Activated CD8-positive, alpha-beta T cell treated with anti-CD3 and anti-CD28 coated beads for 36 hours (primary cell): ENCODE results near the gene DGKB. TPM values are rescaled to one million over a fixed set of nuclear protein-coding genes. Genes with fewer than 3 reads are reported as not detected.

Experiments
- ATAC-seq: fragments of 200-7000 bp; cut with Tn5 transposase; one replicate; pipeline ENCODE4 v1.10.0; 2021; ENCODE audit warnings: mild to moderate bottlenecking, moderate library complexity
- CTCF ChIA-PET: fragments of 350-600 bp; sonication (Branson Sonifier 250); formaldehyde crosslinking; loops from one replicate; lab custom pipeline; 2021; ENCODE audit warnings: antibody characterized with exemption; lab: Charles Lee
- POLR2A ChIA-PET: fragments of 350-600 bp; sonication (Branson Sonifier 250); formaldehyde crosslinking; loops from one replicate; lab custom pipeline; 2021; ENCODE audit warnings: antibody characterized with exemption; lab: Charles Lee
- DNase-seq: peaks from one replicate; pipeline ENCODE4 v3.0.0-alpha.2; 2020
- H3K27ac Mint-ChIP-seq: one replicate; pipeline ENCODE4 v1.8.0; 2021; ENCODE audit warnings: mild to moderate bottlenecking, mixed read lengths
- H3K27me3 Mint-ChIP-seq: one replicate; pipeline ENCODE4 v1.8.0; 2021; ENCODE audit warnings: mixed read lengths
- H3K36me3 Mint-ChIP-seq: one replicate; pipeline ENCODE4 v1.8.0; 2021; ENCODE audit warnings: low read depth, mixed read lengths
- H3K4me1 Mint-ChIP-seq: one replicate; pipeline ENCODE4 v1.8.0; 2021; ENCODE audit warnings: low read depth, mixed read lengths
- H3K4me3 Mint-ChIP-seq: one replicate; pipeline ENCODE4 v1.8.0; 2021; ENCODE audit warnings: mild to moderate bottlenecking, moderate library complexity, mixed read lengths
- H3K9me3 Mint-ChIP-seq: one replicate; pipeline ENCODE4 v1.8.0; 2021; ENCODE audit warnings: mixed read lengths
- intact Hi-C: fragments of 100-400 bp; cut with micrococcal nuclease; formaldehyde crosslinking; loops from one replicate; pipeline ENCODE4 v1.10.0; 2022
- total RNA-seq, 2 experiments: library from RNA; stranded (reverse); gene quantifications; one replicate each; pipeline ENCODE4 v1.2.3, GENCODE V29; 2021
- TF ChIP-seq, protein P1 (sequence below): fragments of 200-600 bp; IDR thresholded peaks from one replicate; pipeline ENCODE4 v1.8.0; 2022; ENCODE audit warnings: antibody characterized with exemption, mild to moderate bottlenecking

DGKB gene
- total RNA-seq, 2 experiments from 2014 or later: not detected

GRCh38 chr7:14206121-14206520 is 696.4 kb downstream of the DGKB start:
- TF ChIP-seq, protein P1, sequence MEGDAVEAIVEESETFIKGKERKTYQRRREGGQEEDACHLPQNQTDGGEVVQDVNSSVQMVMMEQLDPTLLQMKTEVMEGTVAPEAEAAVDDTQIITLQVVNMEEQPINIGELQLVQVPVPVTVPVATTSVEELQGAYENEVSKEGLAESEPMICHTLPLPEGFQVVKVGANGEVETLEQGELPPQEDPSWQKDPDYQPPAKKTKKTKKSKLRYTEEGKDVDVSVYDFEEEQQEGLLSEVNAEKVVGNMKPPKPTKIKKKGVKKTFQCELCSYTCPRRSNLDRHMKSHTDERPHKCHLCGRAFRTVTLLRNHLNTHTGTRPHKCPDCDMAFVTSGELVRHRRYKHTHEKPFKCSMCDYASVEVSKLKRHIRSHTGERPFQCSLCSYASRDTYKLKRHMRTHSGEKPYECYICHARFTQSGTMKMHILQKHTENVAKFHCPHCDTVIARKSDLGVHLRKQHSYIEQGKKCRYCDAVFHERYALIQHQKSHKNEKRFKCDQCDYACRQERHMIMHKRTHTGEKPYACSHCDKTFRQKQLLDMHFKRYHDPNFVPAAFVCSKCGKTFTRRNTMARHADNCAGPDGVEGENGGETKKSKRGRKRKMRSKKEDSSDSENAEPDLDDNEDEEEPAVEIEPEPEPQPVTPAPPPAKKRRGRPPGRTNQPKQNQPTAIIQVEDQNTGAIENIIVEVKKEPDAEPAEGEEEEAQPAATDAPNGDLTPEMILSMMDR: no peak
- no peaks in the 10 kb centered on the region for H3K36me3 Mint-ChIP-seq
- ChIA-PET POLR2A (no interaction called here), CTCF (no interaction called here)
- no peak for DNase-seq
- H3K9me3 Mint-ChIP-seq: peaks cover 4% of the 10 kb centered on the region
- H3K4me1 Mint-ChIP-seq: no peaks in the 10 kb centered on the region
- no peak for ATAC-seq
- no peak overlapping the region for H3K27ac Mint-ChIP-seq
- H3K4me3 Mint-ChIP-seq: no peak overlapping the region
- intact Hi-C loops: no loop called here
- no peaks in the 10 kb centered on the region for H3K27me3 Mint-ChIP-seq

- POLR2A ChIA-PET: no interaction called here
- no peak overlapping the region for H3K4me3 Mint-ChIP-seq
- intact Hi-C loops: no loop called here
- H3K27ac Mint-ChIP-seq: no peak overlapping the region
- TF ChIP-seq, protein P1: no peak
- H3K27me3 Mint-ChIP-seq: no peaks in the 10 kb centered on the region
- ATAC-seq (no peak), DNase-seq (no peak)
- CTCF ChIA-PET: no interaction called here
- no peaks in the 10 kb centered on the region for H3K36me3 Mint-ChIP-seq
- H3K4me1 Mint-ChIP-seq: no peaks in the 10 kb centered on the region
- peaks cover 4% of the 10 kb centered on the region for H3K9me3 Mint-ChIP-seq
Observed at GRCh38 chr7:14201353-14201752, 701.2 kb downstream of the DGKB start.

- no peak for ATAC-seq
- no peaks in the 10 kb centered on the region for H3K27me3 Mint-ChIP-seq
- ChIA-PET POLR2A (no interaction called here), CTCF (no interaction called here)
- intact Hi-C loops: no loop called here
- H3K27ac Mint-ChIP-seq: no peak overlapping the region
- no peak overlapping the region for H3K4me3 Mint-ChIP-seq
- TF ChIP-seq, protein P1: no peak
- H3K36me3 Mint-ChIP-seq: no peaks in the 10 kb centered on the region
- DNase-seq: no peak
- H3K4me1 Mint-ChIP-seq: no peaks in the 10 kb centered on the region
- peaks cover 4% of the 10 kb centered on the region for H3K9me3 Mint-ChIP-seq
Observed at GRCh38 chr7:14199336-14199735, 703.2 kb downstream of the DGKB start.

DNA sequence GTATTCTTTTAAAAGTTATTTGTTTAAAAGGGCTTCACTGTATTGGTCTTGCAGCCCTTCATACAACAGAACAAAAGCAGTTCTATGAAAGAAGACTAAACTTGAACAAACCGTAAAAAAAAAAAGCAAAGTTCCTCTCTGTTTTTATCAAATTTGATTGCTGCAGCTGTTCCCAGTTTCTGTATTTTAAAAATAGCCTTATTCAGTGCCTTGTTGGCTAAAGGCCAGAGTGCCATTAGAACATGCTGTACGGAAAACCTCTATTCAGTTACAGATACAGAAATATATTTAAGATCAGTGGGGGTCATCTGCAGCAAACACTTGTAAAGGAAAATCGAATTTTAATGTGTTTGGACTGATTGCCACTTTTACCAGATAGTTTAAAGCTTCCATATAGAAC is 705.3 kb downstream of the DGKB start:
- Mint-ChIP-seq H3K27ac (no peak overlapping the region), H3K4me3 (no peak overlapping the region), H3K4me1 (no peaks in the 10 kb centered on the region), H3K9me3 (peaks cover 5% of the 10 kb centered on the region), H3K27me3 (no peaks in the 10 kb centered on the region), H3K36me3 (no peaks in the 10 kb centered on the region)
- DNase-seq (no peak), ATAC-seq (no peak)
- CTCF ChIA-PET: no interaction called here
- POLR2A ChIA-PET: no interaction called here
- TF ChIP-seq, protein P1: no peak
- intact Hi-C loops: no loop called here

DNA sequence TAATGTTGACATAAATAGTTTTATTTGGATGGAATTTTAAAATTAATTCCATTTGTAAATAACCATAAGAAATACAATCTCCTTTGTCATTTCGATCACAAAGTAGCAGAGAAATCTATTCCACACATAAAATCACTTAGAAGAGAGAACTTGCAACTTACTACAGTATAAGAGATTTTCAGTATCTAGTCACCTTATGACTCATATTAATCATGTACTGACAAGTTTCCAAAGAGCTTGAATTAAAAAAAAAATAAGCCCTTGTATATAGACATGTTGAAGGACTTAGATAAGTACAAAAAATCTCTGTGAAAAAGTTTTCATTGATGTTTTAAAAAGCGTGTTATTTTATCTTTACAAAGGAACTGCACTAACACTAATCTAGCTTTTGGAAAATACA is 706.0 kb downstream of the DGKB start:
- DNase-seq (no peak), ATAC-seq (no peak)
- CTCF ChIA-PET: no interaction called here
- Mint-ChIP-seq H3K4me1 (no peaks in the 10 kb centered on the region), H3K27me3 (no peaks in the 10 kb centered on the region), H3K9me3 (peaks cover 5% of the 10 kb centered on the region), H3K27ac (no peak overlapping the region), H3K36me3 (no peaks in the 10 kb centered on the region), H3K4me3 (no peak overlapping the region)
- TF ChIP-seq, protein P1: no peak
- POLR2A ChIA-PET: no interaction called here
- intact Hi-C loops: no loop called here
